HCEC 1CT (cell line): ENCODE results near the gene PTCH2.
A peak's percentile ranks its signal among the peaks of the same experiment; 100 is the strongest.
"Not testable (repeated sequence)": the region's sequence is repeated elsewhere in the genome, so short reads cannot be mapped to it uniquely, and the experiment has no call there.

ENCODE experiments used
- DNase-seq: peaks from one replicate; pipeline ENCODE4 v3.0.0-alpha.2; 2017

The PTCH2 gene

DNA sequence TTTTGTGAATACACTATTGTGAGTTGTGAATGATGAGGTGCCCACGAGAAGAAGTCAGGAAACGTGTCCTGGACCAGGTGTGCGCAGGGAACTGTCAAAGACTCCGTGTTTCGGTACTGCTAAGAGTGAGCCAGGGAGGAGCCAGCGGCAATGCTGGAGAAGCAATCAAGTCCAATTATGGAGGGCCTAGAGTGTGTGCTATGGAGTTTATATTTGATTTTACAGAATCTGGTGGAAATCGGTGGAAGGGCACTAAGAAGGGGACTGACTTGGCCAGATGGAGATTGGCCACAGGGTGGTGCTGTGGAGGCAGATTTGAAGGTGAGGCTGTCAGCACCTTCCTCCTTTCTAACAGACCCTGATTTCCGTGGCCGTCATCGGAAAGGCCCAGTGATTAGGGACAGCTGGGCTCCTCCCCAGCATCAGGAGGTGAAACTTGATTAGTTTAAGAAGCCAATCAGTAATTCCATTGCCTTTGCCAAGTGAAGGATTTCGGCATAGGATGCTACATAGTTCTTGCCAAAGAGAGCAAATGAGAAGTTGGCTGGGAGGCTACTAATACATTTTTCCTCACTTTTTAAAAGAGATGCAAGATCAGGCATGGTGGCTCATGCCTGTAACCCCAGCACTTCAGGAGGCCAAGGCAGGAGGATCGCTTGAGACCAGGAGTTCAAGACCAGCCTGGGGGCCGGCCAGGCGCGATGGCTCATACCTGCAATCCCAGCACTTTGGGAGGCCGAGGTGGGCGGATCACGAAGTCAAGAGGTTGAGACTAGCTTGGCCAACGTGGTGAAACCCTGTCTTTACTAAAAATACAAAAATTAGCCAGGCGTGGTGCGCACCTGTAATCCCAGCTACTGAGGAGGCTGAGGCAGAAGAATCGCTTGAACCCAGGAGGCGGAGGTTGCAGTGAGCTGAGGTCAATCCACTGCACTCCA lies 7.0 kb downstream of the PTCH2 start:
- DNase-seq, result peak; percentile 62

DNA sequence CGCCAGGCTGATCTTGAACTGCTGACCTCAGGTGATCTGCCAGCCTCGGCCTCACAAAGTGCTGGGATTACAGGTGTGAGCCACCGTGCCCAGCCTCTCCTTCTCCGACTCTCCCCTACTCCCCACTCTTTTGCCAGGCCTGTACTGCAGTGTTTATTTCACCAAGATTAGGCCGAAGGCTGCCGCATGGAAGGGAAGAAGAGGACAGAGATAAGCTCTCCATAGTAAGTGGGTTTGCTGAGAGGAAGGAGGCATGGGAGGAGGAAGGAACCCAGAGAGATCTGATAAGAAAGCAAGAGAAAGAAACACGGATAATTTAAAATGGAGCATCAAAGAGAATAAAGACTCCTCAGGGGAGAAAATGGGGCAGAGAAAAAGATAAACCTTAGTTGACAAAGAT lies 8.7 kb downstream of the PTCH2 start:
- DNase-seq, result no peak

- DNase-seq, result no peak
Measured at GRCh38 chr1:44832056-44832705, 10.9 kb downstream of the PTCH2 start.

DNA sequence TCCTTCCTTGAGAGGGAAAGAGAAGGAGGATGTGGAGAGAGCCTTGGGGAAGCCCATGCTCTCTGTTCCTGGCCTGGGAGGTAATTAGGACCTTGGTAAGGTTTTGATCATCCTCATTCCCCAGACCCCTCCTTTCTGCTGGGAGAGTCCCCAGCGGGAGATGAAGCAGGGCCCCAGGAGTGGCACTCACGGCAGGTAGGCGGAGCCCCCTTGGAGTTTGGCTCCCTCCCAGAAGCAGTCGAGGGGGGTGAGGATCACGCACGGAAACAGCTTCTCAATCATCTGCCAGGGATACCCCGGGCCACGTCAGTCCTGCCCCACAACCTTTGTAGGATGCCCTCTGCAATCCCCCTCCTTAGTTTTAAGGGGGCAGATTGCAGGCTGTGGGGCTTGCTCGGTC lies 11.5 kb downstream of the PTCH2 start:
- no peak for DNase-seq

GRCh38 chr1:44830900-44831304 lies 12.2 kb downstream of the PTCH2 start:
- no peak for DNase-seq

GRCh38 chr1:44829506-44830384 lies 13.3 kb downstream of the PTCH2 start:
- DNase-seq, result no peak

DNA sequence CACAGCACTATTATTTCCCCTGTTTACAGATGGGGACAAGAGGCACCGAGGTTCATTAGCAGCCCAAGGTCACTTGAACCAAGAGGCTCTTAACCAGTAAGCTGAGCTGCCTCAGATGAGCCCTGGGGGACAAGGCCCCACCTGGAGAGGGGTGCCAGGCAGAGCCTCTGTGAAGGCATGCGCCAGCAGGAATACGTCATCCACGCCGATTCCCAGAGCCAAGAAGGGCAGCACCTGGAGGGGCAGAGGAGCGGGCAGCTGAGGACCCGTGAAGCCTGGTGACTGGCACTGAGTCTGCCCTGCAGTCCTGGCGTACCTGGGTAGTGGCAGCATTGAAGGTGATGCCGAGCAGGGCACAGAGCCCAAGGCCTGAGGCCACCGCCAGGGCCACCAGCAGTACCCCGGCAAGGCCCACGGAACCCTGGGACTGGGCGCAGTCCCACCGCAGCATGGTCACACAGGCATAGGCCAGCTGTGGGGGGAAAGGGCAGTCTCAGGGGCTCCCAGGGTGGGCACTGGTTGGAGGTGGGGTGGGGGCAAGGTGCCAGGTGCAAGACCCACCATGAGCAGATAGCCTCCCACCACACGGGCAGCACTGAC lies 14.1 kb downstream of the PTCH2 start:
- no peak for DNase-seq

- DNase-seq, result no peak
Measured at GRCh38 chr1:44828003-44828651, 14.9 kb downstream of the PTCH2 start.

GRCh38 chr1:44827197-44828002 lies 15.7 kb downstream of the PTCH2 start:
- no peak for DNase-seq

- no peak for DNase-seq
Measured at GRCh38 chr1:44826375-44827196, 16.5 kb downstream of the PTCH2 start.

DNA sequence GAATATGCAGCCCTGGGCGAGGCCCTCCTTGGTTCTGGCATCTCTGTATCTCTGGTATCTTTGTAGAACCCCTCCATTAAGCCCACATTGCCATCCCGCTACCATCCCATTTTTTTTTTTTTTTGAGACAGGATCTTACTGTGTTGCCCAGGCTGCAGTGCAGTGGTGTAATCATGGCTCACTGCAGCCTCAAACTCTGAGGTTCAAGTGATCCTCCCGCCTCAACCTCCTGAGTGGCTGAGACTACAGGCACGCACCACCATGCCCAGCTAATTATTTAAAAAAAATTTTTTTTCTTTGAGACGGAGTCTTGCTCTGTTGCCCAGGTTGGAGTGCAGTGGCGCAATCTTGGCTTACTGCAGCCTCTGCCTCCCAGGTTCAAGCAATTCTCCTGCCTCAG lies 18.7 kb downstream of the PTCH2 start:
- not testable (repeated sequence) for DNase-seq

- no peak for DNase-seq
Measured at GRCh38 chr1:44822981-44823451, 20.0 kb downstream of the PTCH2 start.

DNA sequence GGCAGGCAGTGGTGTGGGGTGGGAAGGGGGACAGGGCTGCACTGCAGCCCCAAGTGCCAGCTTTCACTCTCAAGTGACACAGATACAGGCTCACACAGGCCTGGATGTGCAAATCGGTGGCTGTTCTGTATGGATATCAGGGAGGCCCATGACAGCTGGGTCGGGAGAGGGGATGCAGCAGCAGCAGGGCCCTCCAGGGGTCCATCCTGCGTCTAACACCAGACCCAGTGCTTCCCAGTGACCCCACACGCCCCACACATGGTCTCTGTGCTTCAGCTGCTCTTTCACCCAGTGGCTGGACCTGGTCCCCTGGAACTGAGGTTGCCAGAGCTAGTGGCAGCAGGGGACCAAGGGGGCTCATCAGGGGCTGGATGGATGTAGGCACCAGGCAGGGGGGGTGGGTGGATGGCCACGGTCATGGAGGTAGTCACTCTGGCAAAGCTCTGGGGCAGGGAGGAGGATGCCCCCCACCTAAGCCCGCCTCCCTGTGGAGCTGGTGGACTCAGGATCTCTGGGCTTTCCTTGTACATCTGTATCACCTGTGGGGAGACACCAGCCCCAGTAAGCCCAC lies 20.8 kb downstream of the PTCH2 start:
- no peak for DNase-seq

DNA sequence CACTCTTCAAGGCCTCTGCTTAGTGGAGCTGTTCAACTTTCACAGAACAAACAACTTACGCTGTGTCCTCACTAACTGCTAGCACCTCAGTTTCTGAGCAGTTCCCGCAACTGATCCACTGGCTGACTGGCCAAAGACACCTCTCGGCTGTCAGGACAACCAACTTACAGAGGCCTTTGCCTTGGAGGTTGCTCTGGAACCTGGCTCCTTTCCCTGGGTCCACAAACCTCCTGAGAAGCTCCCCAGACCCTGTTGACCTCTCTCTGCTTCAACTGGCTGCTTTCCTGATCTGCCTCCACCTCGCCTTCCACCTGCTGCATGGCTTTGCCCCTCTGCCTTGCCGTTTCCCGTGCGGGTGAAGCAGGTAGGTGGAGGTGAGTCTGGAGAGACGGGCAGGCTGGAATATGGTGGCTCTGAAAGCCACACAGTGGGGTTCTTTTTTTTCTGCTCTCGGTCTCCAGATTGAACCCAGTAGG lies 21.8 kb downstream of the PTCH2 start:
- DNase-seq, result no peak

DNA sequence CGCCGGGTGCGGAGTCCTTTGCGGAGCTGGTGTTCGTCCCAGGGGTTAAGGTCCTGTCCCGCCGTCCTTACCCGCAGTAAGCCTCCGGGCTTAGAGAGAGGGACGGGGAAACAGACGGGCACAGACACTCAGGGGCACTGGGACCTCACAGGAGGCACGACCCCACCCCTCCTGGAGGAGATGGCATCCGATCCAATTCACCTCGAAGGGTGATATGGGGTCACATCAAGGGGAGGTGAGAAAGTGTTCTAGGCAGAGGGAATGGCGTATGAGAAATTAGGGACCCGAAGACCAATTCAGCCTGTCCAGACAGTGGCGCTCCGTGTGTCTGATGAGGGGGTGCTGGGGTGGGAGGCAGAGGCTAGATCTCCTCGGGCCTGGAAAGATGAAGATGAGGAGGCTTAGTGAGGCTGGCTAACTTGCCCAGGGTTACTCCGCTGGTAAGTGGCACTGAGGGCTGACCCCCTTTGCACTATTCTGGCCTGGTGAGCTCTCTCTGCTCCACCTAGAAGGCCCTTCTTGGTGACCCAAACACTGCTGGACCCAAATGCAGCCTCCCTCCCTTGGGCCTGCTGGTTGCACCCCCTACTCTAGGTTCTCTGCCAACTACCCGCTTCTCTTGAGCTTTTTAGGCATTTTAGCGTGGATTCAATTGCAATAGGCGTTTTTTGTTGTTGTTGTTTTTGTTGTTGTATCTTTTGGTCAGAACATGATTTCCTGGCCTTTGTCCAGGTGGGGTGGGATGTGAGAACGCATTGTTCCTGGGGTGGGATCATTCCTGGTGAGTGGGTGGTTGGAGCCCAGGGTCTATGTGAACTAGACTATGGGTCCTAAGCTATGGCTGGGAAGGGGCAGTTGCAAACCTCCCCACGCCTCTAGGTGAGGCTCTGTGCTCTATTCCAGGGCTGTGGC lies 22.5 kb downstream of the PTCH2 start:
- no peak for DNase-seq

DNA sequence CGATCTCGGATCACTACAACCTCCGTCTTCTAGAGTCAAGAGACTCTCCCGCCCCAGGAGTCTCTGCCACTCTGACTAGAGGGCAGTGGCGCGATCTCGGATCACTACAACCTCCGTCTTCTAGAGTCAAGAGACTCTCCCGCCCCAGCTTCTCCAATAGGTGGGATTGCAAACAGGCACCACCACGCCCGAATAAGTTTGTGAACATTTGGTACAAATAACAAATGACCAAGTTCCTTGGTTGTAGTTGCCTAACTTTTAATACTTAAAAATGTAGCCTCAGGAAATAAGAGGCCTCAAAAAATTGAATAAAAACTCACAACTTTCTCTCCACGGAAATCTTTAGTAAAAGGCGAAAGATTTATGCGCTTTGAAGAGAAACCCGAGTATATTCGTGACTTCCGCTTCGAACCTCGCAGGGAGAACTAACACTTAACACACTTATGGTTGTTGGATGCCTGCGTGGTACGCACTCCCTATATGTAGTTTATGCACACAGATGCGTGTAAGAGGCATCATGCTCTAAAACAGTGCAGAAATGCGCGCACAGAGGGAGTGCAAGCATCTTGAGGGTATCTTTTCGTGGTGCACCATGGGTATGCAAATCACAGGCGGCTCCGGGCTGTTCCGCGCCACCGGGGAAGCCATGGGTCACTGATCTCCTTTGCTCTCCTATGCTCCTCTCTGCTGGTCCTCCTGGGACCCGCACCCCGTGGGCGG lies 23.3 kb downstream of the PTCH2 start:
- peak; percentile 97 for DNase-seq

DNA sequence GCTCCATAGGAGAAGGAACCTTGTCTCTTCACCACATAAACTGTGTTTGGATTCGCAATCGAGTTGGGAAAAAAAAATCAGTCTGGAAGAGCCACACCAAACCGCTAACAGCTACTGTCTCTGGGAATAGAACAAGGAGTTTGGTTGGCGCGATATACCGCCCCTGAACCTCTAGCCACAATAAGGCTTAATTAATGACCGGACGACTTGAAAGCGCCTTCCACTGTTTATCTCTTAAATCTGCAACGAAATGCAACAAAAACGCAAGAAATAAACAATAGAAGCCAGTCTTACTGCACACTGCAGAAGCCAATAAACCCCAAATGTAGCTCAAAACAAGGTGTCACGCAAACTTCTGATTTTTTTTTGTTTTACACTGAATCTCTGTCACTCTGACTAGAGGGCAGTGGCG lies 23.9 kb downstream of the PTCH2 start:
- no peak for DNase-seq
